Heart right ventricle (tissue), 16 donors: ENCODE results near the gene GNMT. TPM values are rescaled to one million over a fixed set of nuclear protein-coding genes. Genes with fewer than 3 reads are reported as not detected.

ENCODE experiments used
- ATAC-seq, 8 donors: fragments of 200-7000 bp; cut with Tn5 transposase; one replicate each; pipeline ENCODE4 v1.9.1; 2020; ENCODE audit warnings: mild to moderate bottlenecking in 8 of 8, moderate library complexity in 8 of 8, moderate number of reproducible peaks in 1 of 8
- DNase-seq, 2 donors: peaks; one replicate each; pipeline ENCODE4 v3.0.0-alpha.2; 2020
- H3K27ac ChIP-seq, 10 donors: fragments of 200-600 bp; sonication (generic) in 2 of 10; one replicate each; pipeline versions ENCODE4 v1.5.0 to v1.8.0; 2020 to 2022; ENCODE audit warnings: mild to moderate bottlenecking in 3 of 10
- H3K27me3 ChIP-seq, 7 donors: fragments of 200-600 bp; one replicate each; pipeline ENCODE4 v1.8.0; 2021 to 2022; ENCODE audit warnings: mild to moderate bottlenecking in 2 of 7
- H3K36me3 ChIP-seq, 9 donors: fragments of 200-600 bp; sonication (generic) in 1 of 9; one replicate each; pipeline versions ENCODE4 v1.5.0 to v1.8.0; 2020 to 2022; ENCODE audit warnings: mild to moderate bottlenecking in 2 of 9
- H3K4me1 ChIP-seq, 9 donors: fragments of 200-600 bp; sonication (generic) in 1 of 9; one replicate each; pipeline versions ENCODE4 v1.5.0 to v1.8.0; 2020 to 2022; ENCODE audit warnings: mild to moderate bottlenecking in 4 of 9
- H3K4me3 ChIP-seq, 10 donors: fragments of 200-600 bp; sonication (generic) in 2 of 10; one replicate each; pipeline versions ENCODE4 v1.5.0 to v1.8.0; 2020 to 2022; ENCODE audit warnings: mild to moderate bottlenecking in 7 of 10, moderate library complexity in 2 of 10
- H3K9me3 ChIP-seq, 11 donors: fragments of 200-600 bp in 10 of 11; sonication (generic) in 2 of 11; one replicate each; pipeline versions ENCODE4 v1.5.0 to v1.8.0; 2013 to 2022; ENCODE audit warnings: mild to moderate bottlenecking in 2 of 11, control low read depth in 1 of 11, moderate library complexity in 1 of 11
- WGBS, 2 donors: extraction: QIAGEN DNeasy Blood & Tissue Kit; methylation state at CpG; one replicate each; pipeline ENCODE4 v1.1.7; 2013; ENCODE audit warnings: inconsistent platforms in 1 of 2; 5-methylcytosine and 5-hydroxymethylcytosine counted together
- intact Hi-C, 10 donors: fragments of 100-400 bp; cut with DNase I; formaldehyde crosslinking; loops; one replicate each; pipeline versions ENCODE4 v1.11.1 to v1.14.2; 2022
- polyA plus RNA-seq, 2 donors: library from polyadenylated mRNA; stranded (reverse); fragments of 200-250 nt; gene quantifications; one replicate each; pipeline ENCODE4 v1.2.3, GENCODE V29; 2013
- total RNA-seq, 10 donors: library from RNA; stranded (reverse); fragmentation: NEBNext Ultra II Directional in 3 of 10; extraction: Animal tissue kit (Norgen Biotek cat#: 25700) in 3 of 10; gene quantifications; one replicate each; pipeline versions ENCODE4 v1.2.1 to v1.2.4, GENCODE V29; 2021 to 2023
- TF ChIP-seq, protein P1 (sequence below), 9 donors: fragments of 200-600 bp; sonication (generic) in 2 of 9; IDR thresholded peaks; one replicate each; pipeline versions ENCODE4 v1.5.0 to v1.8.0; 2021 to 2022; ENCODE audit warnings: antibody characterized with exemption in 9 of 9, mild to moderate bottlenecking in 5 of 9, moderate library complexity in 1 of 9
- donor health status: Arrhythmogenic right ventricular cardiomyopathy.
- donor health status: ischemic (EF 13 %, LVEDD 7.1; RV severe dilation, severe dysfunction).
- donor health status: healthy with polysubstance abuse.
- donor health status: DM: no; HTN: yes; CAD: no.
- donor health status: DM: no; HTN: no; CAD: no.
- donor health status: ischemic (EF 25% LVEDD 6.9; RV normal size, moderate dysfunction).
- donor health status: ischemic (EF 25% LVEDD 5.7; RV mildly dilated, moderate dysfunction).
- donor health status: healthy.
- donor health status: DM: yes; HTN: yes; CAD: no.
- donor health status: Ischemic cardiomyopathy.
- donor health status: ischemic (EF 35%, LVEDD 5.7; RV mildly dilated, moderate dysfunction).
- donor health status: nonischemic (EF 11% LVEDD 7.7; RV severe dilation, severe dysfunction).
- donor health status: DM: yes; HTN: yes; CAD: no.
- donor health status: PGD.
- donor health status: ischemic (EF 29% LVEDD 5.4; RV normal size, mild dysfunction).
- donor health status: nonischemic (EF 23%, LVEDD 6.1; RV moderate dilation, normal function).

GNMT gene
- total and polyA plus RNA-seq, 12 donors, result 0.26 to 10.9 (median 0.86) TPM

DNA sequence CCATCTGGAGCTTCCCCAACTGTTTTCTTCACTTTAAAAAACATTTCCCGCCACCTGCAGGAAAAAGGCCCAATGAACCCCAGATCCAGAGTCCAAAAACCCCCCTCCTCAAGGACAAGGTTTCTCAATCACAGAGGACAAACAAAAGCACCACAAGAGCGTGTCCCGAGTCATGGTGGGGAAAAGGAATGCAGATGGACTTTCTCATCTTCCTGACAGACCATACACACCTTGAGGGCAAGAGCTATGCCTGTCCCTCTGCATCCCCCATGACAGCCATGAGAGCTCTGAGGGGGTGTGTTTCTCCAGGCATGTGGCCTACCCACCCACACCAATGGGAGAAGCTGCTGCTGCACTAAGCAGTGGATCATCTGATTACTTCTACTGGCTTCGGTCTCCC lies 9.4 kb downstream of the GNMT start:
- Histone ChIP-seq H3K36me3 (peaks cover 0 to 77% (median 25%) of the 10 kb centered on the region in 9 donors), H3K4me3 (no peak overlapping the region), H3K9me3 (no peaks in the 10 kb centered on the region), H3K4me1 (peaks cover 0 to 12% (median 4%) of the 10 kb centered on the region in 9 donors), H3K27ac (no peak overlapping the region), H3K27me3 (no peaks in the 10 kb centered on the region)
- ATAC-seq (no peak), DNase-seq (no peak)
- 95 to 96% methylated on average over 4 of the region's 4 CpGs for WGBS, 2 donors
- intact Hi-C loops, result loop anchor here in 3 of 10 donors (2.0 to 10.0 kb wide), 3 partner anchors 35 to 65 kb away; no protein-coding TSS in a partner anchor
- TF ChIP-seq, protein P1, sequence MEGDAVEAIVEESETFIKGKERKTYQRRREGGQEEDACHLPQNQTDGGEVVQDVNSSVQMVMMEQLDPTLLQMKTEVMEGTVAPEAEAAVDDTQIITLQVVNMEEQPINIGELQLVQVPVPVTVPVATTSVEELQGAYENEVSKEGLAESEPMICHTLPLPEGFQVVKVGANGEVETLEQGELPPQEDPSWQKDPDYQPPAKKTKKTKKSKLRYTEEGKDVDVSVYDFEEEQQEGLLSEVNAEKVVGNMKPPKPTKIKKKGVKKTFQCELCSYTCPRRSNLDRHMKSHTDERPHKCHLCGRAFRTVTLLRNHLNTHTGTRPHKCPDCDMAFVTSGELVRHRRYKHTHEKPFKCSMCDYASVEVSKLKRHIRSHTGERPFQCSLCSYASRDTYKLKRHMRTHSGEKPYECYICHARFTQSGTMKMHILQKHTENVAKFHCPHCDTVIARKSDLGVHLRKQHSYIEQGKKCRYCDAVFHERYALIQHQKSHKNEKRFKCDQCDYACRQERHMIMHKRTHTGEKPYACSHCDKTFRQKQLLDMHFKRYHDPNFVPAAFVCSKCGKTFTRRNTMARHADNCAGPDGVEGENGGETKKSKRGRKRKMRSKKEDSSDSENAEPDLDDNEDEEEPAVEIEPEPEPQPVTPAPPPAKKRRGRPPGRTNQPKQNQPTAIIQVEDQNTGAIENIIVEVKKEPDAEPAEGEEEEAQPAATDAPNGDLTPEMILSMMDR (IDR thresholded peaks at IDR 0.05), result no peak

GRCh38 chr6:42970871-42971612 lies 10.5 kb downstream of the GNMT start:
- TF ChIP-seq, protein P1 (IDR thresholded peaks at IDR 0.05), result no peak
- peaks cover 0 to 70% (median 25%) of the 10 kb centered on the region in 9 donors for H3K36me3 ChIP-seq
- no peaks in the 10 kb centered on the region for H3K9me3 ChIP-seq
- H3K4me1 ChIP-seq, result peaks cover 0 to 12% (median 6%) of the 10 kb centered on the region in 9 donors
- DNase-seq, result no peak
- no peaks in the 10 kb centered on the region for H3K27me3 ChIP-seq
- no peak overlapping the region for H3K4me3 ChIP-seq
- 75 to 88% methylated on average over 4 of the region's 4 CpGs for WGBS, 2 donors
- intact Hi-C loops, result loop anchor here in 3 of 10 donors (2.0 to 10.0 kb wide), 3 partner anchors 36 to 66 kb away; no protein-coding TSS in a partner anchor
- no peak overlapping the region for H3K27ac ChIP-seq
- ATAC-seq, result peak in 5 of 8 donors; percentile 20 to 45 (median 37)

- Histone ChIP-seq H3K27ac (no peak overlapping the region), H3K36me3 (peaks cover 0 to 62% (median 21%) of the 10 kb centered on the region in 9 donors), H3K4me1 (peaks cover 0 to 20% (median 7%) of the 10 kb centered on the region in 9 donors), H3K9me3 (no peaks in the 10 kb centered on the region), H3K27me3 (no peaks in the 10 kb centered on the region), H3K4me3 (no peak overlapping the region)
- intact Hi-C loops, result loop anchor here in 3 of 10 donors (2.0 to 10.0 kb wide), 3 partner anchors 37 to 67 kb away; no protein-coding TSS in a partner anchor
- 69% methylated on average over 3 of the region's 3 CpGs for WGBS, 2 donors
- ATAC-seq, result no peak
- no peak for DNase-seq
- TF ChIP-seq, protein P1 (IDR thresholded peaks at IDR 0.05), result no peak
Observed at GRCh38 chr6:42971746-42972327, 11.3 kb downstream of the GNMT start.

GRCh38 chr6:42973926-42974325 lies 13.4 kb downstream of the GNMT start:
- Histone ChIP-seq H3K4me1 (peaks cover 3 to 35% (median 21%) of the 10 kb centered on the region in 9 donors), H3K27me3 (no peaks in the 10 kb centered on the region), H3K9me3 (no peaks in the 10 kb centered on the region), H3K36me3 (peaks cover 0 to 41% (median 8%) of the 10 kb centered on the region in 9 donors), H3K27ac (no peak overlapping the region), H3K4me3 (no peak overlapping the region)
- 90 to 92% methylated on average over 3 of the region's 3 CpGs for WGBS, 2 donors
- TF ChIP-seq, protein P1 (IDR thresholded peaks at IDR 0.05), result no peak
- DNase-seq (no peak), ATAC-seq (no peak)
- intact Hi-C loops, result loop anchor here in 2 of 10 donors (5.0 to 10.0 kb wide), 2 partner anchors 42 to 69 kb away; no protein-coding TSS in a partner anchor
